COLO829 (cell line): ENCODE data around the gene TRAPPC2.
"Not testable (repeated sequence)": the region's sequence is repeated elsewhere in the genome, so short reads cannot be mapped to it uniquely, and the experiment has no call there.

Source experiments
- DNase-seq: peaks from one replicate; pipeline ENCODE4 v3.0.0; 2012; ENCODE audit warnings: low spot score

The TRAPPC2 gene

GRCh38 chrX:13698432-13698831 lies 36.0 kb downstream of the TRAPPC2 start:
- no peak for DNase-seq

- no peak for DNase-seq
Observed at GRCh38 chrX:13697976-13698375, 36.4 kb downstream of the TRAPPC2 start.

GRCh38 chrX:13697455-13697854 lies 37.0 kb downstream of the TRAPPC2 start:
- DNase-seq, result no peak

- DNase-seq, result no peak
Observed at GRCh38 chrX:13695601-13696115, 38.8 kb downstream of the TRAPPC2 start.

- DNase-seq, result no peak
Observed at GRCh38 chrX:13694983-13695382, 39.4 kb downstream of the TRAPPC2 start.

- no peak for DNase-seq
Observed at GRCh38 chrX:13694359-13694758, 40.1 kb downstream of the TRAPPC2 start.

GRCh38 chrX:13693341-13693961 lies 41.0 kb downstream of the TRAPPC2 start:
- peak; percentile 37 for DNase-seq

GRCh38 chrX:13692771-13693231 lies 41.6 kb downstream of the TRAPPC2 start:
- no peak for DNase-seq

- DNase-seq, result no peak
Observed at GRCh38 chrX:13691841-13692371, 42.5 kb downstream of the TRAPPC2 start.

- DNase-seq, result no peak
Observed at GRCh38 chrX:13690836-13691235, 43.6 kb downstream of the TRAPPC2 start.

- no peak for DNase-seq
Observed at GRCh38 chrX:13689741-13690211, 44.6 kb downstream of the TRAPPC2 start.

- peak; percentile 78 for DNase-seq
Observed at GRCh38 chrX:13688958-13689740, 45.3 kb downstream of the TRAPPC2 start, which contains the start of gene RAB9A. Gene RAB9A, plus strand, starts transcription at chrX:13689128. Its CDS starts 19,619 bp downstream, at chrX:13708747.

GRCh38 chrX:13688384-13688957 lies 45.9 kb downstream of the TRAPPC2 start:
- no peak for DNase-seq

- no peak for DNase-seq
Observed at GRCh38 chrX:13687203-13687602, 47.2 kb downstream of the TRAPPC2 start.

GRCh38 chrX:13685126-13685763 lies 49.2 kb downstream of the TRAPPC2 start:
- no peak for DNase-seq

- DNase-seq, result no peak
Observed at GRCh38 chrX:13684361-13684760, 50.1 kb downstream of the TRAPPC2 start.

GRCh38 chrX:13681595-13681994 lies 52.8 kb downstream of the TRAPPC2 start:
- DNase-seq, result no peak

- DNase-seq, result not testable (repeated sequence)
Observed at GRCh38 chrX:13679700-13680099, 54.7 kb downstream of the TRAPPC2 start.

- no peak for DNase-seq
Observed at GRCh38 chrX:13676885-13677284, 57.5 kb downstream of the TRAPPC2 start.

GRCh38 chrX:13673016-13673415 lies 61.4 kb downstream of the TRAPPC2 start:
- DNase-seq, result no peak

GRCh38 chrX:13670197-13670596 lies 64.2 kb downstream of the TRAPPC2 start:
- no peak for DNase-seq

- DNase-seq, result not testable (repeated sequence)
Observed at GRCh38 chrX:13669755-13670154, 64.7 kb downstream of the TRAPPC2 start.
